ENCODE measurements around the gene SLC16A9. TPM values are rescaled to one million over a fixed set of nuclear protein-coding genes. Genes with fewer than 3 reads are reported as not detected.

The SLC16A9 gene
- total RNA-seq, 1 experiment from 2014 or later, result 4.1 TPM

DNA sequence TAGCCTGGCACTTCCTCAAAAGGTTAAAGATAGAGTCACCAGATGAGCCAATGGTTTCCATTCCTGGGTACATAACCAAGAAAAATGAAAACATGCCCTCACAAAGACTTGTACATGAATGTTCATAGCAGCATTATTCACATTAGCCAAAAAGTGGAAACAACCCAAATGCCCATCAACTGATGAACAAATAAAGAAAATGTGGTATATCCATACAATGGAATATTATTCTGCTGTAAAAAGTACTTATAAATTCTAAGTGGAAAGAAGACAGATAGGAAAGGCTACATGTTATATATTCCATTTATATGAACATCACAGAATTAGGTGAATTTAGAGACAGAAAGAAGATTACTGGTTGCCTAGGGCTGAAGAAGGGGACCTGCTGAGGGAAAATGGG is 10.7 kb upstream of the SLC16A9 start:
- no peak for DNase-seq
- Histone ChIP-seq H3K27ac (ENCODE audit: insufficient read length, low read depth, low read length) (no peak overlapping the region), H2AK5ac (ENCODE audit: insufficient read length, low read length) (no peak overlapping the region), H4K91ac (ENCODE audit: insufficient read length, low read depth, low read length) (no peak overlapping the region), H3K23ac (ENCODE audit: insufficient read length, low read depth, low read length) (no peak overlapping the region), H3K14ac (ENCODE audit: insufficient read depth, low read length) (no peak overlapping the region), H3K9me3 (ENCODE audit: control insufficient read depth, low read depth, low read length) (no peaks in the 10 kb centered on the region), H3K23me2 (ENCODE audit: insufficient read length, low read depth, low read length, poor library complexity, severe bottlenecking) (no peaks in the 10 kb centered on the region), H3K79me1 (ENCODE audit: insufficient read depth, low read depth, low read length, poor library complexity, severe bottlenecking) (no peaks in the 10 kb centered on the region), H3K18ac (ENCODE audit: insufficient read length, low read depth, low read length) (no peak overlapping the region), H4K8ac (replicated peaks; ENCODE audit: insufficient read length, low read depth, low read length) (no peak overlapping the region), H3K79me2 (ENCODE audit: insufficient read depth, low read length) (no peaks in the 10 kb centered on the region), H2BK12ac (ENCODE audit: insufficient read length, low read depth, low read length) (no peak overlapping the region), H3K4me2 (ENCODE audit: insufficient read depth, insufficient read length, low read length) (no peak overlapping the region), H2BK120ac (ENCODE audit: low read depth, low read length, poor library complexity, severe bottlenecking) (no peak overlapping the region), H3K27me3 (ENCODE audit: insufficient read depth, low read length) (no peaks in the 10 kb centered on the region), H3K4ac (ENCODE audit: low read depth, low read length) (no peak overlapping the region), H3K9ac (ENCODE audit: extremely low read depth, insufficient read length, low read length) (no peak overlapping the region), H3K56ac (ENCODE audit: insufficient read length, low read depth, low read length) (no peak overlapping the region), H2AFZ (ENCODE audit: low read length) (no peak overlapping the region), H2BK15ac (ENCODE audit: low read depth, low read length) (no peak overlapping the region), H3K4me1 (ENCODE audit: insufficient read depth, low read length) (no peaks in the 10 kb centered on the region), H4K20me1 (ENCODE audit: control insufficient read depth, insufficient read depth, insufficient read length) (no peaks in the 10 kb centered on the region), H3T11ph (ENCODE audit: low read length) (no peak overlapping the region), H2BK5ac (ENCODE audit: insufficient read length, low read length) (no peak overlapping the region), H4K5ac (ENCODE audit: insufficient read length, low read depth, low read length) (no peak overlapping the region), H2BK20ac (ENCODE audit: low read depth, low read length, poor library complexity, severe bottlenecking) (no peak overlapping the region)
- peaks cover 0 to 9% (median 0%) of the 10 kb centered on the region in 3 experiments; a peak in 2 of 7 replicates for H3K36me3 Mint-ChIP-seq (ENCODE audit: insufficient read depth in 1 of 3, low read depth in 3 of 3)
- peaks cover 8 to 9% of the 10 kb centered on the region in 2 experiments for H3K9me3 Mint-ChIP-seq
- no peak overlapping the region for H3K4me3 Mint-ChIP-seq
- TF ChIP-seq, protein P1, sequence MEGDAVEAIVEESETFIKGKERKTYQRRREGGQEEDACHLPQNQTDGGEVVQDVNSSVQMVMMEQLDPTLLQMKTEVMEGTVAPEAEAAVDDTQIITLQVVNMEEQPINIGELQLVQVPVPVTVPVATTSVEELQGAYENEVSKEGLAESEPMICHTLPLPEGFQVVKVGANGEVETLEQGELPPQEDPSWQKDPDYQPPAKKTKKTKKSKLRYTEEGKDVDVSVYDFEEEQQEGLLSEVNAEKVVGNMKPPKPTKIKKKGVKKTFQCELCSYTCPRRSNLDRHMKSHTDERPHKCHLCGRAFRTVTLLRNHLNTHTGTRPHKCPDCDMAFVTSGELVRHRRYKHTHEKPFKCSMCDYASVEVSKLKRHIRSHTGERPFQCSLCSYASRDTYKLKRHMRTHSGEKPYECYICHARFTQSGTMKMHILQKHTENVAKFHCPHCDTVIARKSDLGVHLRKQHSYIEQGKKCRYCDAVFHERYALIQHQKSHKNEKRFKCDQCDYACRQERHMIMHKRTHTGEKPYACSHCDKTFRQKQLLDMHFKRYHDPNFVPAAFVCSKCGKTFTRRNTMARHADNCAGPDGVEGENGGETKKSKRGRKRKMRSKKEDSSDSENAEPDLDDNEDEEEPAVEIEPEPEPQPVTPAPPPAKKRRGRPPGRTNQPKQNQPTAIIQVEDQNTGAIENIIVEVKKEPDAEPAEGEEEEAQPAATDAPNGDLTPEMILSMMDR (conservative IDR thresholded peaks at IDR 0.05), result no peak
- H3K27ac Mint-ChIP-seq, result no peak overlapping the region
- H3K4me1 Mint-ChIP-seq, result peaks cover 2 to 5% of the 10 kb centered on the region in 2 experiments
- no peaks in the 10 kb centered on the region for H3K27me3 Mint-ChIP-seq (ENCODE audit: low read depth)

Measured in H9 (cell line).